HG02798 (cell line): ENCODE data around the gene IQCK.

Experiments used
- ATAC-seq: cut with Tn5 transposase; IDR thresholded peaks from one replicate; pipeline ENCODE4 v1.9.1; 2021; ENCODE audit warnings: mild to moderate bottlenecking; ENCODE audit not compliant: unreplicated experiment, poor library complexity

IQCK gene

DNA sequence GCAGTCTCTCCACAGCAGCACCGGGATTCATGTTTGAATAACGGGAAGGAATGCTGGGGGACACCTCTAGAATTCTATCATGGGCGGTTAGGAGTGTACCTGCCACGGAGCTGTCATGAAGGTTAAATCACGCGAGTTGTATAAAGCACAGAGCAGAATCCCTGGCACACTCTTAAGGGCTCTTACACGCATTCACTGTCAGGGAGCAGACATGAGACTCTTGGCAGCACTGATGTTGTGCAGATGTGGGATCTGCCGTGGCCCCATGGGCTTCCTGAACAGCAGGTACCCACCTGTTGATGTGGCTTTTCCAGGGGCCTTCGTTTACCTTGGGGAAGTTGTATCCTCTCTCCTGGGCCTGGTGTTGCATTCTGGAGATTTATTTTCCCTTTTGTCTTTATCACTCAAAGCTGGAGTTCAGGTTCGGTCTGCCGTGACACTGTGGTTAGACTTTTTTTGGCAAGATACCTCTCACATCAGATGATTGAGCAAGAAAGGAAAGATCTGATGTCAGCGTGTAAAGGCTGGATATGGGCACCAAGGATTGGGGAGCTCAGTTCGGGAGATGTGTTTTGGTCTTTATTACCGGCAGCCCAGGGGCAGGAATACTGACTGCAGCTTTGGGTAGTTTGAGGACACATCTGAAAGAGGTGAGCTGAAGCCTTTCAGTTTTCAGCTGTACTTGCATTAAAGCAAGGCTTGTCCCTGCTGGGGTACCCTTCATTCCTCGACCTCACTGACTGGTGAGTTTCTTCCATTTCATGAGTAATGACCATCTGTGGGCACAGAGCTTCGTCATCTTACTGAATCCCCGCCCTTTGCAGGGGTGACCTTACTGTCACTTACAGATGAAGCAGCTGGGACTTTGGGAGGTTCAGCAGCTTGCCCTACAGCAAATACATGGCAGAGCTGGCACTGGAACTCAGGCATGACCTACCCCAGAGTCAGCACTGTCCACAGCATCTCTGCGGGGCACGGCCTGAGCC lies 19.3 kb upstream of the IQCK start:
- no peak for ATAC-seq

DNA sequence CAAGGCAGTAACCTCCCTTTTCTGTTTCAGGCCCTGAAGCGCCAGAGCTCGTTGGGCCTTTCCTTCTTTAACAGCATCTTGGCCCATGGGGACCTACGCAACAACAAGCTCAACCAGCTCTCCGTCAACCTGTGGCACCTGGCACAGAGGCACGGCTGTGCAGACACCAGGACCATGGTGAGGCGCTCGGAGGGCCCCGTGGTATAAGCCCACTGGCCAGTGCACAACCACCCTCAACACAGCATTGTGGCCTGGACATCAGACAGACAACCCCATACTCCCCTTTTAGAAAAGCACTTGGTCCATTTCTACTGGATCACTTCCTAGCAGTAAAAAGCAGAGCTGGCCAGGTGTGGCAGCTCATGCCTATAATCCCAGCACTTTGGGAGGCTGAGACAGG lies 18.6 kb upstream of the IQCK start:
- ATAC-seq: no peak

DNA sequence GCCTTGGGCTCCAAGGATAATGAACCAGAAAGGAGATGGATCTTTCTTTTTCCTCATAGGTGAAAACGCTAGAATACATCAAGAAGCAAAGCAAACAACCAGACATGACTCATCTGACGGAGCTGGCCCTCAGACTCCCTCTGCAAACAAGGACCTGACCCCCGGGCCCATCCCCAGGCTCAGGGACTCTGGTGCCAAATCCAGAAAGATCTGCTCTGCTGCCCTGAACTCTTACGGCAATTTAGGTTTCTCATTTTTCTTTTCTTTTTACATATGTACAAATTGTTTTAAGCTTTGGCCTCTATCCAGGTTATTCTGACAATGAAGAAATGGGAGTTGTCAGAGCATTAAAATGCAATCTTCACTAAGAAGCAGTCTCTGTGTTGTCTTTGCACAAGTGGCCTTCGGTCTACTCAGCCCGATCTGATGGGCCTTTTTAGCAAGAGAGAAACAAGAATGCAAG lies 17.7 kb upstream of the IQCK start:
- ATAC-seq: no peak

DNA sequence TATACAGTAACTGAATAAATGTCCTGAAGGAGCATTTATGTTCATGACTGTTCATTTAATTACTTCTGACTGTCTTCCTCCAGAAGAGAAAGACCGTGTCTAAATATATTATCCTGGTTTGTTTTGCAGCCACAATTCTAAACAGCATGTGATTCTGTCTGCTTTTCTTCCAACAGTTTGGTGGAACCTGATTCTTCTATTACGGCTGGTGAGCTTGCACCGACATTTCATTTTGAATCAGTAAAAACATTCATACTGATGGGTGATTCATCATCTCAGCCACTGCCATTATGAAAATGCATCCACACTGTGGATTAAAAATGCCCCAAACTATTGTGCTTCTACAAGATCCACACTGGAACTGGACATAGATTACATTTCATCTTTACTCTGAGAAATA lies 17.0 kb upstream of the IQCK start:
- ATAC-seq: no peak

DNA sequence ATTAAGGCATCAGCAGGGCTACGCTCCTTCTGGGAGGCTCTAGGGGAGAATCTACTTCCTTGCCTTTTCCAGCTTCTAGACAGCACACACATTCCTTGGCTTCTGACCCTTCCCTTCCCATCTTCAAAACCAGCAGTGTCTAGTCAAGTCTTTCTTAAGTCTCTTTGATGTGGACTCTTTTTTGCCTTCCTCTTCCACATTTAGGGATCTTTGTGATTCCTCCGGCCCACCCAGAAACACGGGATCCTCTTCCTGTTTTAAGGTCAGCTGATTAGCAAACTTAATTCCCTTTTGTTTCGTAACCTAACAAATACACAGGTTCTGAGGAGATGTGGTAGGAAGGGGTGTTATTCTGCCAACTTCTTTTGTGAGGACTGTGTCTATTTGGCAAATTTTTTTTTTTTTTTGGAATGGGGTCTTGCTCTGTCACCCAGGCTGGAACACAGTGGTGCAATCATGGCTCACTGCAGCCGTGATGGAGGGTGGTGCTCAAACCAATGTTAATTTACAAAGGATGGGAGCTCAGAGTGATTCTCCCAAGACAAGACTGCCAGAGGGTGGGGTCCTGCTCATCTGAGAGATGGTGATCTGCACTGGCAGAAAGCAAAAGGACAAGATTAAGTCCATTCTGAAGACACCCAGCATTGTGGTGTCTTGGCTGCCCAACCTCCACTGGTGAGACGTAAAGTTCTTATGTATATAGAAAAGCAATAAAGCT lies 14.7 kb upstream of the IQCK start:
- ATAC-seq: no peak

DNA sequence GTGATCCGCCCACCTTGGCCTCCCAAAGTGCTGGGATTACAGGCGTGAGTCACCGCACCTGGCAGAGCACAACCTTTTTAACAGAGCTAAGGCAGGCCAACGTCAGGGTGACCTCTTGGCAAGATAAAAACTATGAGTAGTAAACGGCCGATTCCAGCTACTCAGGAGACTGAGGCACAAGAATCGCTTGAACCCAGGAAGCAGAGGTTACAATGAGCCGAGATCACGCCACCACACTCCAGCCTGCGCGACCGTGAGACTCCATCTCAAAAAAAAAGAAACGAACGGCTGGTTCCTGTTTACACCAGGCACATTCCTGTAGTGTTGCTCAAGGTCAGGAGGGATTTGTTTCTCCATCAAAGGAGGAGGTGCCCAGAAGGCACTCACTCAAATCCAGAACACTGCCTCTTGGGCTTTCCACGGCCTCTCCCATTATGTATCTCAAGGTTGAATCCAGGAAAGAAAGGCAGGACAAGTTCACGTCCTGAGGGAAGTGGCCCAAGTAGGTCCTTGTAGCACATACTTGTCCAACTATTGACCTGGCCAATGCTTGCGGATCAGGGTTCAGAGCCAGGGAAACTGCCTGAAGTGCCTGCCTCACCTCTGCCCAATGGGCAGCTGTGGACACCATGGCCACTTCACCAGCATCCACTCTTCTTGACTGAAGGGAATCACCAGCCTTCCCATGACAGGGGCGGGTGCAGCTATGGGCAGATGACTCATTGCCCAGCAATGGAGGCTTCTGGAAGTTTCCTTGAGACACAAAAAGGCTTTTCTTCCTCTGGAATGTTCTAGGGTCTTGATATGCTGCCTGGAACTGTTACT lies 13.5 kb upstream of the IQCK start:
- no peak for ATAC-seq

DNA sequence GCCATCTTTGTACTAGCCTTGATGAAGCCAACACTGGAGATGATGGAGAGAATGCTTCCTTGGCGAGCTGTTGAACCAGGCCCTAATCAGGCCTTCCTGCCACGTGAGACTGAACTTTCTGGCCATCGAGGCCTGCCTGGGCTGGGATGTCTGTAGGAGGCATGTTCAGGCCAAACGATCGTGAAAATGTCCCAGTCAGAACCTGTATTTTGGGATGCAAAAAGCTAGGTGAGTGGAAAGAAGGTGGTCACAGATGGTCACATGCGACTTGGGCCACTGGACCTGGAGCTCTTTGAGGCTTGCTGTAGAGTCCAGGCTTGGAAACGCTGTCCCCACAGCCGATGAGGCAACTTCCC lies 12.9 kb upstream of the IQCK start:
- no peak for ATAC-seq

DNA sequence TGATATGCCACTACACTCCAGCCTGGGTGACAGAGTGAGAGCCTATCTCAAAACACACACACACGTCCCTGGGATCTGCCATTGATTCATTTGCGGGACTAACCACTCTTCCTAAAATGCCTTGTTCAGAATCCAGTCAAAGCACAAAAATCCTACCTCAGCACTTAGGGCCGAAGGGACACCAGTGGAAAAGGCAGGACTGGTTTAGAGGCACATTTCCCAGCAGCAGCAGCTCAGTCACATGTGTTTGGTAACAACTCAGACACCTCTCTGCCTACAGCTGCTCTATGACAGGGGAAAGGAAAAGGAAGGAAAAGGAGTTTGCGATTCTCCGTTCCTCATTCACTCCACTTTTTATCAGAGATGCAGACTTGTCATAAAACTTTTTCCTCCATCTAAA lies 12.2 kb upstream of the IQCK start:
- no peak for ATAC-seq

DNA sequence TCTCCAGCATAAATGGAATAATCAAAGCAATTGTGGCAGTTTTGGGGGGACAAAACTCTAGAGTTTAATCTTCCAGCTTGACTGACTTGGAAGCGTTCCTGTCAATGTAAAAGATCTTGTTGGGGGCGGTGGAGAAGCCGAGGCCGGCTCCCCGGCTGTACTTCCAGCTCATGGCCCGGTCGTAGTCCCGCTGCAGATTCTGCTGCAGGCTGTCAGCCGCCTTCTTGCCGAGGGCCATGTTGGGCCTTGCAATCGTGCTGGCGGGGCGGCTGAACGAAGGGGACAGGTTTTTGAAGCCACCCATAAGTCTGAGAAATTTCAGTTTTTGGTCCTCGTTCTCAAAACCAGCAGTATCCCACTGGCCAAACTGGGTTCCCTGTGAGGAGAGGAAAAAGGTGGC lies 11.2 kb upstream of the IQCK start:
- no peak for ATAC-seq

DNA sequence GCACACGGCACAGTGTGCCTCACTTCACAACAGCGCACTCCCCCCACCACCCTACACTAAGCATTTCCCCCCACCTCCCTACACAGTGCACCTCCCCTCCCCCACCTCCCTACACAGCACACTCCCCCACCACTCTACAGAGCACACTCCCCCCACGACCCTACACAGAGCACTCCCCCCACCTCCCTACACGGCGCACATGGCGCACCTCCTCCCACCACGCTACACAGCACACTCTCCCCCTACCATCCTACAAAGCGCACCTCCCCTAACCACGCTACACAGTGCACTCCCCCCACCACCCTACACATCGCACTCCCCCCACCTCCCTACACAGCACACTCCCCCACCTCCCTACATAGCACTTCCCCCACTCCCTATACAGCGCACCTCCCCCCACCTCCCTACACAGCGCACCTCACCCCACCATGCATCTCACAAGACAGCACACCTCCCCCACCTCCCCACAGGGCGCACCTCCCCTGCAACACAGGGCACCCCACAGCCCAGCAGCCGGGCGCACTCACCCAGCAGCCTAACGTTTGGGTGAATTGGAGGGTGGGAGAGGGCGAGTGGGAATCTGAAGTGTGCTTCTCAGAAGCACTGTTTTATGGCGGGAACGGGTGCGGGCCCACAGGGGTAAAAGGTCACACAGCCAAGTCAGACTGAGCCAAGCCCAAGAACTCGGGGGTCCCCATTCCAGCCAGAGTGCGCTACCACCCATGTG lies 10.3 kb upstream of the IQCK start:
- ATAC-seq: no peak

DNA sequence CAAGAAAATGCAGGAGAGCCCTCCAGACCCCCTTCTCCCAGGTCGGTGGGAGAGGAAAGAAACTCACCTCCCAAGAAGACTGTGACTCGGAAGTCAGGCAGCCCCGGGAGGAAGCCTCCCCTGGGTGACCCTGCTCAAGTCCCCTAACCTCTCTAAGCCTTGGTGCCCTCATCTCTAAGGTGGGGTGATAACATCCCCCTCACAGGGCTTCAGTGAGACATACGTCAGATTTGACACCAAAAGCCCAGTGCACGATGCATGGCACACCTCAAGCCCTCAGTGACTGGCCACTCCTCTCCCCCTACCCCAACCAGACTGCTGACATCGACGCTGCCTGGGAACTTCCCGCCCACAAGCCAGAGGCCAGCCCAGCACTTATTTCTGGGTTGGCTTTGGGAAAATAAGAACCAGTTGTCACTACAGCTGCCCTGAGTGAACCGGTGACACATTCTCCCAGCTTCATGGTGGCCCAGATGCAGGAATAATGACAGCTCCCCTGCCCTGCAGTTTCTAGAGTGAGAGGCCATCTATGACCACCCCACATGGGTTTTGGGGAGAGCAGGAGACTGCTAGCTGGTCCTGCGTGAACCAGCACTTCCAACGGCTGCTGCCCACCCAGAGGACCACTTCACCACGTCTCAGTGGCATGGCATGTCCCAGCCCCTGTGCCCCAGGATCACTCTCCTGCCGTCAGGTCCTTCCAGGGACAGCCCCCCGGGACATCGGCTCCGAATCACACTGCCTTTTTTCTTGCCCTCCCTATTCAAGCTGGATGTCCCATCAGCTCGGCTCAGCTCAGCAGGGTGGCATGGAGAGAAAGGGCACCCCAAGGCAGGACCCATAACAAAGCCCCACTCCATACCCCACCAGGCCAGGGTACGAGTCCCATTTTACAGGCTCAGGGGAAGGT lies 9.5 kb upstream of the IQCK start:
- ATAC-seq: no peak

DNA sequence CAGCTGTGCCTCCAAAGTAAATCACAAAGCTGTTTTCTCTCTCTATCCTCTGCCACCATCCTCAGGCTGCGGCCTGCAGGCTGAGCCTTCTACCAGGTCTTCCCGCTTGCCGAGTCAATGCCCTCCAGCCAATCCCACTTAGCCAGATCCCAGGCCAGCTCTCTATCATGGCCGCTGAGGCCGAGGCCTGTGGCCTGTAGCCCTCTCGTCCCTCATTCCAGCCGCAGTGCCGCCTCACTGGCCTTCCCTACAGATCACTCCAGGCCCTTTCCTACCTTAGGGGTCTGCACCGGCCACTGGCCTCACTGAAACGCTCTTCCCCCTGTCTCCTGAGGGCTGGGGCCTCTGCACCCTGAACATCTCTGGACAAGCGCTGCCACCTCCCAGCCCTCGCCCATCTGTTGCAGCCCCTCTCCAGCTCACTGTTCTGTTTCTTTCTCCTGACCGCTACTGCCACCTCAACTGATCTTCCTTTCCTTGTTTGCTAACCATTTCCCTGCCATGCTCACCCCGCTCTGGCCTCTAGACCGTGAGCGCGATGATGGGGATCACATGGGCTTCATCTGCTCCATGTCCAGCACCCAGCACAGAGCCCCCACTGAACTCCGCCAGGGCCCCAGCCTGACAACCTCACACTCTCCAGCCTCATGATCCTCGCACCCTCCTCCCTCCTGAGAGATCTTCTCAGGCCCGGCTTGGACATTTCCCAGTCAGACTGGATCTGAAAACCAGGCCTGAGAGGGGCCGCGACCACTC lies 8.5 kb upstream of the IQCK start:
- no peak for ATAC-seq

DNA sequence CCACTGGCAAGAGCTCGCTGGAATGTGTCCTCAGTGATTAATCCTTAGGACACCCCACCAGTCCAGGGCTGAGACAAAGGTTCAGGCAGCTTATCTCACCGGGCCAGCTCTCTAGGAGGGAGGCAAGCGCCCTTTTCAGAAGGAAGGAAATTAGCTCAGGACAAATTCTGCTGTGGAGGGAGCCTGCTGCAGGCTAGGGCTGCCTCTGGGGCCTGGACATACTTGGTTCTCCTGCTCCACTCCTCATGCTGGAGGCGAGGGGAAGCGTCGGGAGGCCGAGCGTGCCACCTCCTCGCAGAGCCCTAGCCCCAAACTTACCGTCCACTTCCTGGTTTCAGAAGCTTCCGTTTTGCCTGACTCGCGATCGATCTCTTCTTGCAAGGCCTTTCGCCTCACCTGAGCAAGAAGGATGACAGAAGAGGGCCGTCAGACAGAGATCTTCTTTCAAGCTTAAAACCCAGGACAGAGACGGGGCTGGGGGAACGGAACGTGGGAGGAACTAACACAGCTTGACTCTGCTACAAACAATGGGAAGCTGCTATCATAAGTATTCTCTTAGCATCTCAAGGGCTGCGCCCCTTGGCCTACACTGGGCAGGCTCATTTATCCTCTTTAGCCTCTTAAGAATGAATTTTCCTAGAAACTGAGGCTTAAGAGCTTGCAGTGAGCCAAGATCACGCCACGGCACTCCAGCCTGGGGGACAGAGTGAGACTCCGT lies 7.7 kb upstream of the IQCK start:
- no peak for ATAC-seq

DNA sequence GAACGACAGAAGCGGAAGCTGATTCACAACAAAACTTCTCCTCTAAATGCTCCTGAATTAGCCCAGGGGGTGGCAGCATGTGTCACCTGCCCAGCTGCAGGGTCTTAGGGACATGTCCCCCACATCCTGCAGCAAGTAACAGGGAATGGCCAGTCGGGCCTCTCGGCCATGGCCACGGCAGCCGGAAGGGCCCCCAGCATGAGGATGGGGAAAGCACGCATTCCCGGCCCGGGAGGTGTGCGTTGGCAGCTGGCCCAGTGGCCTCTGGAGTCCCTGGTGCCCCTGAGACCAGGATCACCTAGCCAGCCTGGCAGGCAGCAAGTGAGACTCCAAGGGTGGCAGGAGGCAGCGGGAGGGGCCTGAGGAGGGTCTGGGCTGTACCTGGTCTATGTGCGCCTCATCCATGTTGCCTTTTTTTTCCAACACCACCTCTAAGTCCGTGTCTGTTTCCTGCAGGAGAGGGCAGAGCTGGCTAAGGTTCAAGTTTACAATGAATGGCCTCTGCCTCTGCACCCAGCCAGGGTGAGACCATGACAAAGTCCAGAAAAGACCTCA lies 7.0 kb upstream of the IQCK start:
- no peak for ATAC-seq

DNA sequence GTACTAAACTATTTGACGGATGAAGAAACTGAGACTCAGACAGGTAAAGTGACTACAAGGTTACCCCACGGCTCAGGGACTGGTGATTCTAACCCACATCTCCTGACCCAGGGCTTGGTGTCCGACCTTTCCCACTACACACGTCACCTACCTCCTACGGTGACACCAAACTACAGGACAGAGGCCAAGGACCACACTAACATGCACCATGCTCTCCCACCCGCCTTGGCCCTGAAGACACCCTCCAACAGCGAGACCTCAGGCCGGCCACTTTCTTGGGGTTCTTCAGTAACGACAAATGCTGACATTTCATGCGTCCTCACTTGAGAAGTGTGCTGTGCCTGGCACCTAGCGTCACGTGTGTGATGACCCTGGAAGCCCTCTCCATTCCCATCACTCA lies 6.4 kb upstream of the IQCK start:
- ATAC-seq: no peak

DNA sequence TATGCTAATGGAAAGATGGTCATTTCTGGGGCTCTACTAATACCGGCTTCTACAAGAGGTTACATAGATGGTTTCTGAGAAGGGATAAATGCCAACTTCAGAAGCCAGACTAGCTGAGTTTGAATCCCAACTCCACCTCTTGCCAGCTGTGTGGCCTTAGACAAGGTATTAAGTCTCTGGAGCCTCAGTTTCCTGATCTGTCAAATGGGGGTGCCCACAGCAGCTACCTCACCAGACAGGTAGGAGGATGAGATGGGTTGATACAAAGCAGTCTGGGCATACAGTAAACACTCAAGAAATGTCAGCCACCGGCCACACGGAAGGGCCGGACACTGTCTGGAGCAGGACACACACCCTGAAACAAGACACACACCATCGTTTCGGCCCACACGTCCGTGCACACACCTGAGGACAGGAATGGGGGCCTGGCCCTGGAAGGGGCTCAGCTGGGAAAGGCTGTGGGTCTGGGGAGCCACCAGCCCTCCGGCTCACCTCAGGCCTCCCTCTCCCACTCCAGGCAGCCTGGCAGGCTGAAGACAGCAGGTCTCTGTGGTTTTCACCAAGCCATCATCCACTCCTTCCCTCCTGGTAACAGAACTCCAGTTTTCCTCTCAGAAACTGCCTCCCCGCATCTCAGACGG lies 5.5 kb upstream of the IQCK start:
- ATAC-seq: no peak

DNA sequence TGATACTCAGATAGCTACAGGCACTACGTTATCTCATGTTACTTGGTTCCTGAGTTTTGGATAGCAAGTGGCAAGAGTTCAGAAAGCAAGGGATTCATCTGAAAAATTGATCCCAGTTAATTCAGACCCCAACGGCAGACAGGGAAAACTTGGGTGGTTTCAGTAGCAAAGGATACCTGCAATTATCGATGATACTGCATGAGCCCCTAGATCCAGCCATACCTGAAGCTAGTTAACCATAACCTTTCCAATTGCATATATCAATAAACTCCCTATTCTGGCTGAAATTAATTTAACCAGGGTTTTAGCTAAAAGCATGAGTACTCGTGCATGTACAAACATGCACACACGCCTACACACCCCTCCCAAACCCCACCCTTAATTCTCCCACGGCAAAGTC lies 4.4 kb upstream of the IQCK start:
- no peak for ATAC-seq
